HEK293T (cell line): ENCODE data around the gene BMF.

Experiments
- CTCF ChIA-PET: fragments of 350-600 bp; formaldehyde crosslinking; extraction: SDS; loops from one replicate; lab custom pipeline; 2021; ENCODE audit warnings: antibody characterized with exemption, inconsistent platforms; lab: Yijun Ruan, JAX
- POLR2A ChIA-PET: fragments of 350-600 bp; formaldehyde crosslinking; extraction: SDS; loops from one replicate; lab custom pipeline; 2020; ENCODE audit warnings: antibody characterized with exemption, inconsistent platforms; lab: Yijun Ruan, JAX
- DNase-seq: peaks from one replicate; pipeline ENCODE4 v3.0.0; 2012; ENCODE audit warnings: mixed read lengths; ENCODE audit errors: extremely low spot score
- ARNT ChIP-seq: fragments of 450-650 bp; IDR thresholded peaks from 2 replicates; pipeline ENCODE4 v1.6.1; 2017; ENCODE audit warnings: mild to moderate bottlenecking
- BHLHE40 ChIP-seq: fragments of 450-650 bp; IDR thresholded peaks from 2 replicates; pipeline ENCODE4 v1.6.1; 2016; ENCODE audit warnings: mild to moderate bottlenecking, moderate library complexity, borderline replicate concordance
- CTBP1 ChIP-seq: fragments of 450-650 bp; IDR thresholded peaks from 2 replicates; pipeline ENCODE4 v1.6.1; 2016; ENCODE audit warnings: borderline replicate concordance
- ELF4 ChIP-seq: fragments of 450-650 bp; IDR thresholded peaks from 2 replicates; pipeline ENCODE4 v1.6.1; 2017; ENCODE audit warnings: antibody characterized with exemption
- FOXA1 ChIP-seq: fragments of 450-650 bp; IDR thresholded peaks from 2 replicates; pipeline ENCODE4 v1.6.1; 2016; ENCODE audit warnings: mild to moderate bottlenecking
- FOXK2 ChIP-seq: fragments of 450-650 bp; IDR thresholded peaks from 2 replicates; pipeline ENCODE4 v1.6.1; 2016; ENCODE audit warnings: mild to moderate bottlenecking
- FOXM1 ChIP-seq: fragments of 450-650 bp; IDR thresholded peaks from 2 replicates; pipeline ENCODE4 v1.6.1; 2017; ENCODE audit warnings: mild to moderate bottlenecking, borderline replicate concordance
- HDGF ChIP-seq: fragments of 450-650 bp; IDR thresholded peaks from 2 replicates; pipeline ENCODE4 v1.6.1; 2017; ENCODE audit warnings: antibody characterized with exemption, borderline replicate concordance
- L3MBTL2 ChIP-seq: fragments of 450-650 bp; conservative IDR thresholded peaks from 2 replicates; pipeline ENCODE4 v1.6.1; 2016; ENCODE audit warnings: mild to moderate bottlenecking
- LEF1 ChIP-seq: fragments of 450-650 bp; IDR thresholded peaks from 2 replicates; pipeline ENCODE4 v1.6.1; 2017; ENCODE audit warnings: mild to moderate bottlenecking, borderline replicate concordance
- NFRKB ChIP-seq: fragments of 450-650 bp; IDR thresholded peaks from 2 replicates; pipeline ENCODE4 v1.6.1; 2016; ENCODE audit warnings: mild to moderate bottlenecking, moderate library complexity
- SP1 ChIP-seq: fragments of 450-650 bp; IDR thresholded peaks from 2 replicates; pipeline ENCODE4 v1.6.1; 2017
- SUZ12 ChIP-seq: fragments of 450-650 bp; IDR thresholded peaks from 2 replicates; pipeline ENCODE4 v1.6.1; 2016; ENCODE audit warnings: mild to moderate bottlenecking
- TARDBP ChIP-seq: fragments of 450-650 bp; IDR thresholded peaks from 2 replicates; pipeline ENCODE4 v1.6.1; 2016
- ZNF384 ChIP-seq: fragments of 450-650 bp; IDR thresholded peaks from 2 replicates; pipeline ENCODE4 v1.6.1; 2016
- TF ChIP-seq, protein P1 (sequence below): fragments of 450-650 bp; IDR thresholded peaks from 2 replicates; pipeline ENCODE4 v1.6.1; 2016

BMF gene

DNA sequence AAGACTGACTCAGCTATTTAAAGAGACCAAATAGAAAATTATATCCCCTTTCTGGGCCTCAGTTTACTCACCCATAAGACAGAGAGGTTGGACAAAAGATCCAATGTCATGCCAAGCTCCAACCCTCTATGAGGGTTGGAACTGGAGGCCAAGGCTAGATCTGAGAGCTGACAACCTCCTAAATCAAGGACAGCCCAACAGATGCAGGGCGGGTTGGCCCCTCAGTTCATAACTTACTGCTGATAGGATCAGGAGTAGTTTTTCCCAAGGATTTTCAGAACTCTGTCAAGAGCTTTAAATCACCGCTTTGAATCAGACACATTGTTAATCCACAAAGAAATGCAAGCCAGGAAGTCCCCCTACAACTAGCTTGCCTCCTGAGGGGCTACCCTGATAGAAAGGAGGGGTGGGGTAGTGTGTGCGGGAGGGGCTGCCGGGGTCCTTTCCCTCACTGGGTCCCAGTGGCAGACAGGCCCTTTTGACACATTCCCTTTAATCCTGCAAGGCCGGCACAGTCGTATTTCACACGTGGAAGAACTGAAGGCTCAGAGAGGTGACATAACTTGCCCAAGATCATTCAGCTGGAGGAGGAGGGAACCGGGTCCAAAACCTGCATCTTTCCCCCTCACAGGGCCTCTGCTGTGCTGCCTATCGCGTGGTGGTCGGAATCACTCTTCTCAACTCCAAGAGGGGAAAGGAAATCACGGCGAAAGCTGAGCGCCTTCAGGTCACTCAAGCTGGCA is 21.4 kb downstream of the BMF start:
- ChIA-PET CTCF (interaction anchor here (0.6 to 1.4 kb wide), 2 partner anchors 17 to 187 kb away, joined by 3 to 4 read pairs; no protein-coding TSS in a partner anchor), POLR2A (interaction anchor here (0.7 to 1.6 kb wide), 4 partner anchors 11 to 74 kb away, joined by 3 to 5 read pairs (median 4); partner anchors contain the start of gene BUB1B)
- no peak for TF ChIP-seq ZNF384
- TF ChIP-seq TARDBP, result no peak
- TF ChIP-seq SUZ12, result no peak
- no peak for TF ChIP-seq LEF1
- no peak for TF ChIP-seq L3MBTL2
- TF ChIP-seq, protein P1, sequence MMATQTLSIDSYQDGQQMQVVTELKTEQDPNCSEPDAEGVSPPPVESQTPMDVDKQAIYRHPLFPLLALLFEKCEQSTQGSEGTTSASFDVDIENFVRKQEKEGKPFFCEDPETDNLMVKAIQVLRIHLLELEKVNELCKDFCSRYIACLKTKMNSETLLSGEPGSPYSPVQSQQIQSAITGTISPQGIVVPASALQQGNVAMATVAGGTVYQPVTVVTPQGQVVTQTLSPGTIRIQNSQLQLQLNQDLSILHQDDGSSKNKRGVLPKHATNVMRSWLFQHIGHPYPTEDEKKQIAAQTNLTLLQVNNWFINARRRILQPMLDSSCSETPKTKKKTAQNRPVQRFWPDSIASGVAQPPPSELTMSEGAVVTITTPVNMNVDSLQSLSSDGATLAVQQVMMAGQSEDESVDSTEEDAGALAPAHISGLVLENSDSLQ, result no peak
- TF ChIP-seq SP1, result no peak
- no peak for TF ChIP-seq FOXA1
- DNase-seq, result no peak

DNA sequence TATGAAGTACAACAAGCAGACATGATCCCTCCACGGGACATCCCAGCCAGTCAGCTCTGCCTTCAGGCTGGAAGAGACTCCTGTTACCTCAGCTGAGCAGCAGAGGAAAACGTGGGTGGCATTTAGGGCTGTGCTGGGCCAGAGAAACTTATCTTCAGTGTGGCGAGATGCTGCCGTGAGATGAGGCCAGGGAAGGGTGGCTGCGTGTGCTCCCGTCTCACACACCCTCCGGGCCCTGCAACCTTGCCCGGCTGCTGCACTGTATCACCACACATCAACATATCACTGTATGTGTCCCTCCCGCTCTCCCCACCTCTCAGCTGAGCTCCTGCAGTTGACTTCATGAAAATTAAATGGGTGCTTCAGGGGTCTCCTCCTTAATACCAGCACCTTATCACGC is 23.4 kb downstream of the BMF start:
- DNase-seq, result no peak
- POLR2A ChIA-PET, result interaction anchor here (1.2 to 1.4 kb wide), 2 partner anchors 11 to 20 kb away, joined by 3 read pairs; no protein-coding TSS in a partner anchor
- CTCF ChIA-PET, result no interaction called here
- no peak for TF ChIP-seq FOXK2
- TF ChIP-seq BHLHE40, result no peak
- TF ChIP-seq NFRKB, result no peak
- TF ChIP-seq, protein P1, result no peak

DNA sequence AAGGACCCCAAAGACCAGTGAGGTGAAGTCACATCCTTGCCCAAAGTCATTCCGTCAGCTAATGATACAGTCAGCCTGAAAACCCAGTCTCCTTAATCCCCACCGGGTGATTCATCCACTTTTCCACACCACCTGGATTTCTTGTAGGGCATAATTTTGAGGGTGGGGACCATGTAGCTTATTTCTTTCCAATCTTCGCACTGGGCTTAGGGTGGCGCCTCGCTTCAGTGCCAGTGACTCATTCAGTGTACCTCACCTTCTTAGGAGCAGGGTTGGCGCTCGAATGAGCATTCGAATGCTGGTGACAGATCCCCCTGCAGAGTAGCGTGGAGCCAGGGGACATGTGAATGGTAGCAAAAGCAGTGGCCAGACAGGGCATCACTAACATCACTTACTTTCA is 24.0 kb downstream of the BMF start:
- no peak for DNase-seq
- TF ChIP-seq SP1, result no peak
- TF ChIP-seq, protein P1, result no peak
- no peak for TF ChIP-seq FOXK2
- CTCF ChIA-PET, result no interaction called here
- POLR2A ChIA-PET, result interaction anchor here (1.4 kb wide), 1 partner anchor 12 kb away, joined by 3 read pairs; no protein-coding TSS in a partner anchor

DNA sequence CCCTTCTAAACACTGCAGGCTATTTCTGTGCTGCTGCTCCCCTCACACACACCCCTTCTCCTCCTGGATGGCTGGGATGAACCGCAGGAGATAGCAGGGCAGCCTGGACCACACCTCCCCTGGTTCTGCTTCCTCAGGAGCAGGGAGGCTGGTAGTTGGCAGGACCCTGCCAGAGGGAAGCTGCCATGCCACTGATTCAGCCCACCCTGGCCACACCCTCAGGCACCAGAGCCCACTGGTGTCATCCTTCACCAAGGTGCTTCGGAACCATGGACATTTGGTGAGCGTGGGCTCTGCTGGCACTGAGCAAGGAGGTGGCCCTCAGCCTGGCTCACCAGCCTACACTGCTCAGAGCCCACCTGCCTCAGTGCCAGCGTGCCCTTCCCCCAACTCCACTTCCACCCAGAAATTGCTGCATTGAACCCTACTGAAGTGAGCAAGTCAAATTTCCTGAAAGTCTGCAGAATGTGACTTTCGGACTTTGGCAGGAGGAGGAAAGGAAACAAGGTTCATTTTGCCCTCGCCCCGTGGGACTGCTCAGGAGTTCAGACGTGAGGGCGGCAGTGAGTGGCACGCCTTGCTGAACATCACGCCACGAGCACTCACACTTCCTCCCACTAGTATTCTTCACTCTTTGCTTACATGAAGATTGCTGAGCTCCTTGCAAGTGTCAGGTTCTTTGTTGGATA is 26.3 kb downstream of the BMF start:
- ChIA-PET CTCF (interaction anchor here (0.8 kb wide), 1 partner anchor 37 kb away, joined by 3 read pairs; no protein-coding TSS in a partner anchor), POLR2A (interaction anchor here (0.8 to 1.6 kb wide), 7 partner anchors 9 to 25 kb away, joined by 3 to 13 read pairs (median 3); no protein-coding TSS in a partner anchor)
- TF ChIP-seq ZNF384 (no peak), L3MBTL2 (no peak), SUZ12 (no peak), FOXK2 (no peak), FOXA1 (no peak), CTBP1 (no peak), NFRKB (no peak), HDGF (no peak), ARNT (no peak), FOXM1 (no peak), LEF1 (no peak), BHLHE40 (no peak), TARDBP (no peak)
- TF ChIP-seq, protein P1, result no peak
- no peak for DNase-seq

DNA sequence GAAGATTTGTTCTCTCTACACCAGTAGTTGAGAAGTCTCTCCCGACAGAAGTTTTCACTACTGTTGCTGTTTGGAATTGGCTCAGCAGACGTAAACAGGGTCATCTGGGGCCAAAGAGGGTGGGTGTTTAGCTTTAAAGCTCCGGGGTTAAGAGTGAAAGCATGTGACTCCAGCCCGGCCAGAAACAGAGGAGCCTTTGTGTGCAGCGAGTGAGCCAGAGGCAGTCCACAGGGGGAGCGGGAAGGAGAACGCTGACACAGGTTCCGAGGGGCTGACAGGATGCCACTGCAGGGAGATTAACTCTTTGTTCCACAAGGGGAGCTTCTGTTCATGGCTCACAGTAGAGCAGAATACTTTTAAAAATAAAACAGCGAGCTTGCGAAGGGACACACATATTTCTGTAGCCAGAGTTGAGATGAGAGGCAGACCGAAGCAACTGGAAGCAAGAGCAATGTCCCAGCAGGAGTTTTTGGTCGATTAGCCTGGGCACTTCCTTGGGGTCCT is 26.9 kb downstream of the BMF start:
- DNase-seq, result no peak
- TF ChIP-seq SP1, result no peak
- no peak for TF ChIP-seq FOXA1
- no peak for TF ChIP-seq ARNT
- no peak for TF ChIP-seq LEF1
- no peak for TF ChIP-seq TARDBP
- ChIA-PET CTCF (interaction anchor here (0.8 kb wide), 1 partner anchor 36 kb away, joined by 3 read pairs; no protein-coding TSS in a partner anchor), POLR2A (interaction anchor here (0.8 to 1.6 kb wide), 6 partner anchors 9 to 25 kb away, joined by 3 to 13 read pairs (median 4); no protein-coding TSS in a partner anchor)

DNA sequence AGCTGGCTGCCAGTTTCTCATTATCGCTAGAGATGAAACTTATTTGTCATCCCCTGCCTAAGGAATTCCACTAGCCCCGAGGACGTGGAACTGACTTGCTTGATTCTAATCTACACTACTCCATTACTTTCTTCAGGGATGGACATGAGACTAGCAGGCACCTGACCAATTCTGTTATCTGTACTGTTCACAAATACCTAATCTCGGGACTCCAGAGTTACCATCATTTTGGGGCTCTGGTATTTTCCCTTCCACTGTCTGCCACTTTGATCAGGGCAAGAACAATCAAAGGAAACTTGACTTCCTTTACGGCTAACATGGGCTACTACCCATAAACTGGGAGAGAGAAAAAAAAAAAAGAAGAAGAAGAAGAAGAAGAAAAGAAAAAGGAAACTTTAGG is 27.8 kb downstream of the BMF start:
- no peak for TF ChIP-seq SUZ12
- TF ChIP-seq ARNT, result no peak
- no peak for TF ChIP-seq LEF1
- TF ChIP-seq FOXA1, result no peak
- TF ChIP-seq TARDBP, result no peak
- no peak for TF ChIP-seq HDGF
- no peak for TF ChIP-seq CTBP1
- no peak for TF ChIP-seq ELF4
- TF ChIP-seq BHLHE40, result no peak
- no peak for TF ChIP-seq ZNF384
- TF ChIP-seq L3MBTL2, result no peak
- no peak for TF ChIP-seq SP1
- no peak for TF ChIP-seq FOXM1
- TF ChIP-seq FOXK2, result no peak
- TF ChIP-seq NFRKB, result no peak
- TF ChIP-seq, protein P1, result no peak
- no peak for DNase-seq
- CTCF ChIA-PET, result no interaction called here
- POLR2A ChIA-PET, result interaction anchor here (1.5 kb wide), 1 partner anchor 11 kb away, joined by 3 read pairs; no protein-coding TSS in a partner anchor
